IPS-18a (cell line): ENCODE data around the gene TDRKH.

ENCODE experiments used
- H3K27ac ChIP-seq: one replicate; pipeline ENCODE4 v1.5.1; 2013; ENCODE audit warnings: low read length
- H3K27me3 ChIP-seq: one replicate; pipeline ENCODE4 v1.6.1; 2013; ENCODE audit warnings: mild to moderate bottlenecking, low read length; ENCODE audit not compliant: control insufficient read depth, insufficient read depth
- H3K36me3 ChIP-seq: one replicate; pipeline ENCODE4 v1.6.1; 2013; ENCODE audit warnings: low read depth, low read length; ENCODE audit not compliant: control insufficient read depth
- H3K4me1 ChIP-seq: one replicate; pipeline ENCODE4 v1.6.1; 2013; ENCODE audit warnings: low read depth, low read length; ENCODE audit not compliant: control insufficient read depth
- H3K4me3 ChIP-seq: one replicate; pipeline ENCODE4 v1.5.1; 2013; ENCODE audit warnings: low read length
- H3K9ac ChIP-seq: one replicate; pipeline ENCODE4 v1.6.1; 2013; ENCODE audit warnings: mild to moderate bottlenecking, low read length, moderate library complexity
- H3K9me3 ChIP-seq: one replicate; pipeline ENCODE4 v1.6.1; 2013; ENCODE audit warnings: low read depth, low read length; ENCODE audit not compliant: control insufficient read depth

Gene TDRKH, protein sequence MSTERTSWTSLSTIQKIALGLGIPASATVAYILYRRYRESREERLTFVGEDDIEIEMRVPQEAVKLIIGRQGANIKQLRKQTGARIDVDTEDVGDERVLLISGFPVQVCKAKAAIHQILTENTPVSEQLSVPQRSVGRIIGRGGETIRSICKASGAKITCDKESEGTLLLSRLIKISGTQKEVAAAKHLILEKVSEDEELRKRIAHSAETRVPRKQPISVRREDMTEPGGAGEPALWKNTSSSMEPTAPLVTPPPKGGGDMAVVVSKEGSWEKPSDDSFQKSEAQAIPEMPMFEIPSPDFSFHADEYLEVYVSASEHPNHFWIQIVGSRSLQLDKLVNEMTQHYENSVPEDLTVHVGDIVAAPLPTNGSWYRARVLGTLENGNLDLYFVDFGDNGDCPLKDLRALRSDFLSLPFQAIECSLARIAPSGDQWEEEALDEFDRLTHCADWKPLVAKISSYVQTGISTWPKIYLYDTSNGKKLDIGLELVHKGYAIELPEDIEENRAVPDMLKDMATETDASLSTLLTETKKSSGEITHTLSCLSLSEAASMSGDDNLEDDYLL

DNA sequence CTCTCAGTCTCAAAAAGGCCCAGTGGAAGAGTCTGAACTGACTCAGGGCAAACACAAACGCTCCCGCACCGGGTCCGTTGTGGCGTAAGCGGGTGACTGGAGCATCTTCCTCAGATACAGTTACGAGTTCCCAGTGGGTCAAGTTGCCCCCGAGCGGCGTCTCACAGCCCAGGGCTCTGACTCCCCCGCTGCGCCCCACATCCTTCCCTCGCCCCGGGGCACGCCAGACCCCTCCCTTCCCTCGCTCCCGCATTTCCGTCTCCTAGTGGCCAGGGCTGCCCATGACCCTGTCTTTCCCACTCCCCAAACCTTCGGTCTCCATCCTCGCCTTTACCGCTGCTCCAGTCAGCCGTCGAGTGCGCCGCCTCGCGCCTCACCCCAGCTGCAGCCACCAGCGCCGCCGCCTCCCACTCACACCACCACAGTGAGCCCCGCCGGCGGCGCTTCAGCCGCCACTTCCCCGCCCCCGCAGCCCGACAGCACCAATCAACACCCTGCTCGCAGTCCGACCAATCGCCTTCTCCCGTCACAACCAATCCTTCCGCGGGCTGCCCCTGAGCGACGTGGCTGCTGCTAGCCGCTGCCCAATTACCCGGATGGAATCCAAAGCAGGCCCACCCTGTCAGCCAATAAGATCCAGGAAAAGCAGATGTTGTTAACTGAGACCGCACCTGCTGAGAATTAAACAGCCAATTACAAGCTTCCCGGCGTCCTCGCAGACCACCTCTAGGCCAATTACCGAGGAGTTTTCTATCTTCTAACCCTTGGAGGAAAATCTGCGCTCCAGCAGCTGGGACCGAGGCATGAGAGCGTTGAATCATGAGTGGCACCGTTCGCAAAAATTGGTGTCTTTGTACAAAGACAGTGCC is at the start of gene TDRKH:
TSS of gene TDRKH (minus strand) at position 430 of the 869 bp plus-strand sequence. CDS start 7,478 bp downstream, outside the sequence.
- Histone ChIP-seq H3K9ac (peak within 1 kb of the TSS; percentile 51), H3K9me3 (no peaks in the 10 kb centered on the region), H3K27ac (peak within 1 kb of the TSS; percentile 11), H3K4me1 (peaks cover 8% of the 10 kb centered on the region), H3K27me3 (no peaks in the 10 kb centered on the region), H3K36me3 (no peaks in the 10 kb centered on the region), H3K4me3 (peak within 1 kb of the TSS; percentile 98)

DNA sequence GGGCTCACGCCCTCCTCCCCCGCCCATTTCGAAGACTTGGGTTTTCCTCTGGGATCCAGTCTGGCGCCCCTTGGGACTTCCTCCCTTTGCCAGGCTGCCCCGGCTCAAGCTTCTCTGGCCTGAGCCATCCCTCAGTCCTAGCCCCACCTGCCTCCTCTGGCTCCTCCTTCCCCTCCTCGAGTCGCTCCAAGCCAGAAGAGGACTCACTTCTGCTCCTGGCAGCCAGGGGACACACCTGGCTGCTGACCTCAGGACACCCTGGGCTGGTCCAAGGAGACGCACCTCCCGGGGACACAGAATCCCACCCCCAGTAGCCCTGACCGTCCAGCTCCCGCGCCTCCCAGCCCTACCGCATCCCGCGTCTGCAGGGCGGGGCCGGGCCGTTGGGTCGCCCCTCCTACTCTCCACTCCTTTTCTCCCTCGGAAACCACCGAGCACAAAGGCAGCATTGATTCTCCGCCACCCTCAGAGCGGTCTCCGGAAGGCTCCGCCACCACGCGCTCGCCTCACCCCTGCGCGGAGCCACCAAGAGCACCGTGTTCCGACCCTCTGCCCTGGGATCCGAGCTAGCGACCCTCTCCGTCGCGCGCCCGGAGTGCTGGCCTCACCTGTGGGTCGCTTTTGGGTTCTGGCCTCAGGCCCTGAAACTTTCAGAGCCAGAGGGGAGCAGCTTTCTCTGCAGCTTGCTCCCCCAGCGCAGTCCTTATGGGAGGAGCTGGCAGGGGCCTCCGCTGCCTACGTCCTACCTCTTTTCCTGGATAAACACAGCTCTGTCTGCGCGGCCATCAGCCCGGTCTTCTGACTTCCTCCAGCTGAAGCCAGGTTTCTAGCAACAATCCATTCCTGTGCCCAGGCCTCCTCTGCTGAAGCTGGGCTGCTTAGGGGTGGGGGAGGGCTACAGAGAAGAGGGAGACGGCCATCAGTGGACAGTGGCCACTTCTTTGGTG is 49.4 kb upstream of the TDRKH start, which contains the start of gene C2CD4D:
TSS of gene C2CD4D (minus strand) at position 364 of the 947 bp plus-strand sequence. CDS start 831 bp downstream, outside the sequence.
- Histone ChIP-seq H3K9me3 (no peaks in the 10 kb centered on the region), H3K27me3 (peaks cover 34% of the 10 kb centered on the region), H3K9ac (peak within 1 kb of the TSS; percentile 86), H3K4me3 (peak within 1 kb of the TSS; percentile 59), H3K36me3 (no peaks in the 10 kb centered on the region), H3K4me1 (peaks cover 8% of the 10 kb centered on the region), H3K27ac (peak within 1 kb of the TSS; percentile 56)

DNA sequence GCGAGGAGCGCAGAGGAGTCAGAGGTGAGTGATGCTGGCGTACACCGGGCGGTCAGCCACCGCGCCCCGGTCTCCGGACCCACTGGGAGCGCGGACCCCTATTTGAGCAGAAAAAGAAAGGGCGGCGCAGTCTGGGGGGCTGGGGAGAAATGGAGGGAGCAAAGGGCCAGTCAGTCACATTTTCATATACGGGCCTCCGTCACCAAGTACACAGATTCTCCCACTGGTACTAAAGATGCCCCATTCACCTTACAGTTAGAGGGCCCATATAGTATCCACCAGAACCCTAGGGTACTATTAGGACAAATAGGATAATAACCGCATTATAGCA is 48.7 kb upstream of the TDRKH start:
- Histone ChIP-seq H3K4me3 (peak overlapping the region; percentile 59), H3K27ac (no peak overlapping the region), H3K9ac (peak overlapping the region; percentile 86)

DNA sequence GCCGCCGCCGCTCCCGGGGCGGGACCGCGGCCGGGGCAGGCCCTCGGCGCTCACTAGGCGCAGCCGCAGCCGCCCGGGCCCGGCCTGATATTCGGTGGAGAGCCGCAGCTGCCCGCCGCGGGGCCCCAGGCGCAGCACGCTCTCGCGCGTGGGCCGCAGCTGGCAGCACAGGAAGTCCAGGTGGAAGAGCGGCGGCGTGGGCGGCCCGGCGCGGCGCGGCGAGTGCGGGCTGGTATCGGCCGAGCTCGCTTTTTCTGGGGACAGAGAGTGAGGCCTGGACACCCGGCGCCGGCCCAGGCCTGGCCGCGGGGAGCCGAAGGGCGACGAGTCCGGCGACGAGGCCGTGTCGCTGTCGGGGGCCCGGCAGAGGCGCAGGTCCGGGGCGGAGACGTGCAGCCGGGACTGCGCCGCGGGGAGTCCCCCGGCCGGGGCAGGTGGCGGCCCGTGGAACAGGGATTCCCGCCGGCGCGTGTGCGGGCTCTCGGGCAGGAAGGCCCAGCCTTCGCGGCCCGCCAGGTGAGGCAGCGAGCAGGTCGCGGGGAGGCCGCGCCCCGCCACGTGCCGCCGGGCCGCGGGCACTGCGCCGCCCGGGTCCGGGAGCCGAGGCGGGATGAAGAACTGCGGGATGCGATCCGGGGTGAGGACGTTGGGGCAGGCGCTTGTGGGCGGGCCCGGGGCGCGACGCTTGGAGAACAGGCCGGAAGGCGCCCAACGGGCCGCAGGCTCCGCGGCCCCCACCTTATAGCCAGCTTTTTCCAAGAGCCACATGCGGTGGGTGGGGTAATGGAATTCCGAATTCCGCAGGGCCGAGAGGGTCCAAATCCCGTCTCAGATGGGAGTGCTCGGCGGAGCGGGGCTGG is 48.2 kb upstream of the TDRKH start:
- Histone ChIP-seq H3K27ac (no peak overlapping the region), H3K4me1 (peaks cover 8% of the 10 kb centered on the region)

More for the DNA sequence above, 48.7 kb upstream of the TDRKH start:
- H3K36me3 ChIP-seq, result no peaks in the 10 kb centered on the region
- peaks cover 34% of the 10 kb centered on the region for H3K27me3 ChIP-seq
- H3K9me3 ChIP-seq, result no peaks in the 10 kb centered on the region
- H3K4me1 ChIP-seq, result peaks cover 8% of the 10 kb centered on the region

DNA sequence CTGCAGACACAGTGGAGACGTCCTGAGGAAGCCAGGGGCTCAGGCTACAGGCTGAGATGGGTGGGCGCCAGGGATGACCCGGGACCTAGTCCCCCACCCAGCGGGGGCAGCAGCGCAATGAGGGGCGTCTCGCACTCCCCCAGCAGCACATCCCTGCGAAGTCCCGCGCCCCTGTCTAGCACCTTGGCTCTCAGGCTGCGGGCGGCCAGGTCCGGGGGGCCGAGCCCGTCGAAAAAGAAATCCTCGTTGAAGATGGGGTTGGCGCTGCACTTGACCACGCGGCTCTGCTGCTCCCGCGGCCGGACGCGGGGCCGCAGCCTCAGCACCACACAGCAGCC is 47.6 kb upstream of the TDRKH start:
- Histone ChIP-seq H3K4me3 (peak overlapping the region; percentile 59), H3K9me3 (no peaks in the 10 kb centered on the region), H3K36me3 (no peaks in the 10 kb centered on the region), H3K27ac (no peak overlapping the region), H3K9ac (no peak overlapping the region), H3K27me3 (peaks cover 34% of the 10 kb centered on the region), H3K4me1 (peaks cover 8% of the 10 kb centered on the region)

More for the DNA sequence above, 48.2 kb upstream of the TDRKH start:
- Histone ChIP-seq H3K9me3 (no peaks in the 10 kb centered on the region), H3K9ac (peak overlapping the region; percentile 86), H3K36me3 (no peaks in the 10 kb centered on the region), H3K27me3 (peaks cover 34% of the 10 kb centered on the region), H3K4me3 (peak overlapping the region; percentile 59)

DNA sequence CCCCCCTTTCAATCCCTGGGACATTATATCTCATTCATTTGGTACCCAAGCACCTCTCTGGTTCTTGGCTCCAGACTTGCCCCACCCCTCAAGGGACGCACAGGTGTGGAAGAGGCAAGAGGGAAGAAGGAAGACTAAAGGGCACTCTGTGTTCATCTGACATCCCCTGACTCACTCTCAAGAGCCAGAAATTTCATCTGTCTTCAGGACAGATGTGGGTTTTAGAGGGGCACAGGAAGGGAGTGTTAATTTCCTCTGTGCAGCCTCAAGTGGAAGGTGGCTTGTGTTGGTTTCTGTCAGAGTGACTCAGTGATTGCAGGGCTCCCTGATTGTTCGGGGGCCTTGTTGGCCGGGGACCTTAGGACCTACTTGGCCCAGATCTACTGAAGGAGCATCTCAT is 46.9 kb upstream of the TDRKH start:
- Histone ChIP-seq H3K4me3 (no peak overlapping the region), H3K9ac (no peak overlapping the region), H3K27me3 (peaks cover 34% of the 10 kb centered on the region), H3K27ac (no peak overlapping the region), H3K9me3 (no peaks in the 10 kb centered on the region), H3K36me3 (no peaks in the 10 kb centered on the region), H3K4me1 (peaks cover 8% of the 10 kb centered on the region)

DNA sequence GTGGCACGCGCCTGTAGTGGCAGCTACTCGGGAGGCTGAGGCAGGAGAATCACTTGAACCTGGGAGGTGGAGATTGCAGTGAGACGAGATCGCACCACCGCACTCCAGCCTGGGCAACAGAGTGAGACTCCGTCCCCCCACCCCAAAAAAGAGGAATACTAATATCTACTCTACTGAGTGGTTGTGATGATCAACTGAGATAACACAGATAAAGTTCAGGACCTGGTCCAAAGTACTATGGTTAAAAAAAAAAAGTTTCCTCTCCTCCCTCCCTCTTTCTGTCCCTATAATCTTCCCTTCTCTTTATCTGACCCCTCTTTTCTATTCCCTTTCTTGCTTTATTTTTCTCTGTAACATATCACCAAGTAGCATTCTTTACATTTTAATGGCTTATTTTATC is 45.3 kb upstream of the TDRKH start:
- Histone ChIP-seq H3K36me3 (no peaks in the 10 kb centered on the region), H3K9me3 (no peaks in the 10 kb centered on the region), H3K27me3 (peaks cover 30% of the 10 kb centered on the region), H3K4me1 (peaks cover 11% of the 10 kb centered on the region), H3K27ac (no peak overlapping the region), H3K9ac (no peak overlapping the region), H3K4me3 (no peak overlapping the region)

DNA sequence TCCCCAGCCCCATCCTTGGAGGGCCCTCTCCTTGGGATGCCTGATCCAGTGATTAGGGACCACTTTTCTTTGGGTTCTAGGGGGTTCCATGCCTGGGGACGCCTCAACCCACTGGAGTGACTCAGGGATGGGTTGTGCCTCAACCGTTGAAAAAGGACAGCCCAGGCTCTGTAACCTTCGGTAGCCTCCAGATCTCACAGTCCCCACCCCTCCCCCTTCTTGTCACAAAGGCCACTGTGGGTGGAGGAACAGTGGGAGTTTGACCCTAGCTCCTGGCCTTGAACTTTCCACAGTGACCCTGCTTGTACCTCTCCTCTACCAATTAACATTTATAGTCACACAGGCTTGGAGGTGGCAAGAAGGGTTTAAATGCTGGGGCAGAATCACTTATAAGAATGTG is 43.9 kb upstream of the TDRKH start:
- Histone ChIP-seq H3K9ac (no peak overlapping the region), H3K4me1 (peaks cover 14% of the 10 kb centered on the region), H3K4me3 (no peak overlapping the region), H3K27me3 (peaks cover 28% of the 10 kb centered on the region), H3K9me3 (no peaks in the 10 kb centered on the region), H3K36me3 (no peaks in the 10 kb centered on the region), H3K27ac (no peak overlapping the region)

DNA sequence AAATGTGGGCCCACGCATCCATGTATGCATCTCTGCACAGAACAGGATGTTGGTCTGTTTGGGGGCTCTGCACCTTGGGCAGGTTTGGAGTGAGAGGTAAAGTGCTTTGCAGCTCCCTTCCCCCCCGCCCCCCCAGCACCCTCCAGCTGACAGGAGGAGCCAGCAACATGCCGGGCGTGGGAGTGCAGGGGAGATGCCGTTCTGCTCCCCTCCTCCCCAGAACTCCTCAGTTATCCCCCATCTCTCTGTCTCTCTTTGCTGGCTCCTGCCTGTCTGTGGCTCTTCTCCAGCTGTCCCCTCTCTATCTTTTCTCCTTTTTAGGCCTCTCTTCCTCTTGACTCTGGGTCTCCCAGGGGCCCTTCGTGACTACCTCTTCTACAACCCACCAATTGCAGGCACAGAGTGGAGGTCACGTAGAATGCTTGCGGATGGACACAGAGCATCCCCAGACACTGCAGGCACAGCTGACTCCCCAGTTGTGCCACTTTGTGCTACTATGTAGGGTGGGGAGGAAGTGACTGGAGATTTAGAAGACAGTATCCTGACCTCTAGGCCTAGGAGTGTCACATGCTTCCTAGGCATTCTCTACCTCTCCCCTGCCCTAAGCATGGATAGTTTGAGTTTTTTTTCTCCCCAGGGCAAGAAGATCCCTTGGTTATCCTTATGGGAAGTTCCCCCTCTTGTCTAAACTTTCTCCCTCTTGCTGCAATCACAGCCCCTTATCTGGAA is 43.0 kb upstream of the TDRKH start:
- Histone ChIP-seq H3K9me3 (no peaks in the 10 kb centered on the region), H3K27ac (no peak overlapping the region), H3K4me1 (peaks cover 14% of the 10 kb centered on the region), H3K4me3 (no peak overlapping the region), H3K9ac (no peak overlapping the region), H3K27me3 (peaks cover 19% of the 10 kb centered on the region), H3K36me3 (no peaks in the 10 kb centered on the region)
